GM10248 (cell line): ENCODE data around the gene ADRA2B.

Experiments
- CTCF ChIA-PET: fragments of 300-600 bp; sonication (Branson Sonifier 250); formaldehyde crosslinking; extraction: SDS; loops from one replicate; lab custom pipeline; 2021; ENCODE audit warnings: antibody characterized with exemption; lab: Yijun Ruan, JAX
- POLR2A ChIA-PET: fragments of 350-650 bp; sonication (Branson Sonifier 250); formaldehyde crosslinking; extraction: SDS; loops from one replicate; lab custom pipeline; 2020; ENCODE audit warnings: antibody characterized with exemption; lab: Yijun Ruan, JAX
- DNase-seq: peaks from one replicate; pipeline ENCODE4 v3.0.0; 2012; ENCODE audit errors: extremely low spot score
- TF ChIP-seq, protein P1 (sequence below): IDR thresholded peaks from 2 replicates; pipeline ENCODE4 v1.5.1; 2012; ENCODE audit warnings: mild to moderate bottlenecking, low read depth; ENCODE audit errors: extremely low read depth, missing control alignments, control extremely low read depth

The ADRA2B gene

DNA sequence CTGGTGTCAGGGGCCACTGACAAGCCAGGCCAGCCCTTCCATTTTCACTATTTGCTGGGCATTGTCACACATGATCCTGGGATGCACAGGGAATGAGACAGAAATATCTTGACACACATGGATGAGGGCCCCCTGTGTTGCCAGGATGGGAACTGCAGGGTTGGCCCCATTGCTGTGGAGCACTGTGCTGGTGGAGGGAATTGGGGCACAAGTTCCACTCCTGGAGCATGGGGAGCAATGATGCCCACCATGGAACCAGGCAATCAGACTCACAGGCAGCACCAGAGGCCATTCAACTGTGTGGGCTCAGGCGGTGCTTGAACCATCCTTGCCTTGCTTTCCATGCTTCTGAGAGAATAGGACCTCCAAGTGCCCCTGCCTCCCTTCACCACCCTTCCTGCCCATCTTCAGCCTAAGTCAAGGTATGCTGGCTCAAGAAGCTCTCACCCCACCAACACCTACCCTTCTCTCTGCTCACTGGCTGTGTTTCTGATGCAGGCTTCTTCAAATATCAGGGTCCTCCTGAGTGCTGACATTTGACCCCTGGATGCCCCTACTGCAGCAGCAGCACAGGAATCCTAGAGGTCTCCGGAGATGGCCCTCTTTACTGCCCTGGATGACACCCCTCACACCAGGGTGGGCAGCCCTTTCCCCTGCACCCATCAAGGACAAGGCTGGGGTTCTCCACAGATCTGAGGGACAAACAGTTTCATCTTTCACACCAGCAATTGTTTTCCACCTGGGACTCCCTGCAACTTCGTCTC is 11.0 kb downstream of the ADRA2B start:
- CTCF ChIA-PET, result interaction anchor here (1.0 to 1.2 kb wide), 3 partner anchors 11 to 113 kb away, joined by 3 to 5 read pairs (median 5); partner anchors contain the start of gene ADRA2B
- TF ChIP-seq, protein P1, sequence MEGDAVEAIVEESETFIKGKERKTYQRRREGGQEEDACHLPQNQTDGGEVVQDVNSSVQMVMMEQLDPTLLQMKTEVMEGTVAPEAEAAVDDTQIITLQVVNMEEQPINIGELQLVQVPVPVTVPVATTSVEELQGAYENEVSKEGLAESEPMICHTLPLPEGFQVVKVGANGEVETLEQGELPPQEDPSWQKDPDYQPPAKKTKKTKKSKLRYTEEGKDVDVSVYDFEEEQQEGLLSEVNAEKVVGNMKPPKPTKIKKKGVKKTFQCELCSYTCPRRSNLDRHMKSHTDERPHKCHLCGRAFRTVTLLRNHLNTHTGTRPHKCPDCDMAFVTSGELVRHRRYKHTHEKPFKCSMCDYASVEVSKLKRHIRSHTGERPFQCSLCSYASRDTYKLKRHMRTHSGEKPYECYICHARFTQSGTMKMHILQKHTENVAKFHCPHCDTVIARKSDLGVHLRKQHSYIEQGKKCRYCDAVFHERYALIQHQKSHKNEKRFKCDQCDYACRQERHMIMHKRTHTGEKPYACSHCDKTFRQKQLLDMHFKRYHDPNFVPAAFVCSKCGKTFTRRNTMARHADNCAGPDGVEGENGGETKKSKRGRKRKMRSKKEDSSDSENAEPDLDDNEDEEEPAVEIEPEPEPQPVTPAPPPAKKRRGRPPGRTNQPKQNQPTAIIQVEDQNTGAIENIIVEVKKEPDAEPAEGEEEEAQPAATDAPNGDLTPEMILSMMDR, result no peak
- POLR2A ChIA-PET, result no interaction called here
- DNase-seq, result no peak

DNA sequence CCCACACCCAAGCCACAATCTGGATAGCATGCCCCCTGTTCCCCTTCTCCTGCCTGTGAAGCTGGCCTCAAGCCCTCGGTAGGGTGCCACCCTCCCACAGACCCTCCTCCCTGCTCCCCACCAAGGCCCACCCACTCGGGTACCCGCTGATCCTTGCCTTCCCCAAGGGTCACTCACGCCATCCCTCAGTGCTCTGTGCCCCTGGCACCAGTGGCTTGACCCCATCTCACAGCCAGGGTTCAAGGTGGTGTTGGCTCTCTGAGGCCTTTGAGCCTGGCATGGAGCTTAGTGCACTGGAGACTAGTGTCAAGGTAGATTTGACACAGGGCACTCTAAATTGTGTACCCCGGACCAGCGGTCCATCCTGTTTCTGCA is 11.9 kb downstream of the ADRA2B start:
- POLR2A ChIA-PET, result no interaction called here
- TF ChIP-seq, protein P1, result no peak
- CTCF ChIA-PET, result interaction anchor here (0.7 to 1.3 kb wide), 3 partner anchors 10 to 404 kb away, joined by 3 to 5 read pairs (median 3); partner anchors contain the start of gene ADRA2B
- DNase-seq, result no peak

DNA sequence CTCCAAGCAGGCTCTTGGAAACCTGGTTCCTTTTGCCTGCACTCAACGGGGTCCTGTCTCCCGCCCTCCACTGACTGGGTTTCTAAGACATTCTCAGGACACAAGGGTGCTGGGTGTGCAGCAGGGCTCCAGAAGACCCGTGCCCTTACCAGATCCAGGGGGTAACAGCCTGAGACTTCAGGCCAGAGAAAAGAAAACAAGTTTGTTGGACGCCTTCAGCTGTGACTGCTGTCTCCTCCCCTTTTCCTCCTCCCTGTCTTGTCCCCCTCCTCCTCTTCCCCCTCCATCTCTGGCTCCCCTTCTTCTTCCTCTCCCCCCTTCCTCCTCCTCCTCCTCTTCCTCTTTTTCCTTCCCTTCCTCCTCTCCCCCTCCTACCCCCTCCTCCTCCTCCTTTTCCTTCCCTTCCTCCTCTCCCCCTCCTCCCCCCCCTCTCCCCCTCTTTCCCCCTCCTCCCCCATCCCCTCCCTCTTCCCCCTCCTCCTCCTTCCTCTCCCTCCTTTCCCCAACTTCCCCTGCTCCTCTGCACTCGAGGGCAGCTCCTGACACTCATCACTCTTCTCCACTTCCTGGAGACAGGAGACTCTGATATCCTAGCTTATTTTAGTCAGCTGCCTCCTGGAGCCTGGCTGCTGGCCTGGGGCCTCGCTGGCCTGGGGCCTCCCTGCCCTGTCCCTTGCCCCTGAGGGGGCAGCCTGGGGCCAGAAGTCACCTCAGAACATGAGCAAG is 12.4 kb downstream of the ADRA2B start:
- DNase-seq, result no peak
- TF ChIP-seq, protein P1, result no peak
- ChIA-PET POLR2A (no interaction called here), CTCF (interaction anchor here (0.7 to 1.3 kb wide), 3 partner anchors 11 to 405 kb away, joined by 3 to 5 read pairs (median 3); partner anchors contain the start of gene ADRA2B)

DNA sequence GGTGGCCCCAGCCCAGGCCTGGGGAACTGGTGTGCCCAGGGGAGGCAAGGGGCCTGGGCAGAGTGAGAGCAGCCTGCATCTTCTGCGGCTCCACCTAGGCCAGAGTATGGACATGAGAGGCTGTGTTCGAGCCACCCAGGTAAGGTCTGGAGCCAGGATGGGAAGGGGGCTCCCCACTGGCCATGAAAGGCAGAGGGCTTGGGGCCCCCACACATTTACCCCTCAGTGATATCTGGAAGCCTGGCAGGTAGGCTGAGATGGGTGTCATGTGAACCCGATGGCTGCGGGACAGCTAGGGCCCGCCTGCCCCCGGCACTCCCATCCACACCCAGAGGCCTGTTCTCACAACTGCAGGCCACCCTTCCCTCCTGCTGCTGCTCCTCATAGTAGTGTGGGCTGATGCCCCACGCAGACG is 13.2 kb downstream of the ADRA2B start:
- ChIA-PET POLR2A (no interaction called here), CTCF (interaction anchor here (1.3 to 2.3 kb wide), 3 partner anchors 11 to 13 kb away, joined by 3 to 9 read pairs (median 7); partner anchors contain the start of gene ADRA2B)
- TF ChIP-seq, protein P1, result no peak
- DNase-seq, result no peak

DNA sequence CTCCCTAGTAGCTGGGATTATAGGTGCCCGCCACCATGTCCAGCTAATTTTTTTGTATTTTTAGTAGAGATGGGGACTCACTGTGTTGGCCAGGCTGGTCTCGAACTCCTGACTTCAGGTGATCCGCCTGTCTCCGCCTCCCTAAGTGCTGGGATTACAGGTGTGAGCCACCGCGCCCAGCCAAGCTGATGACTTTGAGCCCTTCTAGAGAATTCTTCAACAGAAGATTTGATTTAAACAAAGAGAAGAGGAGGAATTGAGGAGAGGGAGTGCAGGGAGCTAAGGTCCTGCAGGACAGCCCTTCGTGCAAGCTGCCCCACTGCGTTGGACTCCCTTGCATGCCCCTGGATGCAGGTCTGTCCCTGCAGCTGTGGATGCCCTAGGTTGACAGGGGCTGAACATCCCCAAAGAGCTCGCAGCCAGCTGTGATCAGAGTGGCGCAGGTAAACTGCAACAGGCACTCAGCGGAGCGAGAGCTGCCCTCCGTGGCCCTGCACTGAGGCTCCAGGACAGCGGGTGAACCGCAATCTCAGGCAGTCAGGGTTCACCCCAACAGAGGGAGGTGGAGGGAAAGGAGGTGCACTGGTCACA is 13.7 kb downstream of the ADRA2B start:
- TF ChIP-seq, protein P1, result no peak
- CTCF ChIA-PET, result interaction anchor here (0.7 to 2.3 kb wide), 3 partner anchors 10 to 80 kb away, joined by 3 to 9 read pairs (median 7); partner anchors contain the start of gene ADRA2B
- POLR2A ChIA-PET, result interaction anchor here (0.6 kb wide), 2 partner anchors 195 to 202 kb away, joined by 3 read pairs; no protein-coding TSS in a partner anchor
- no peak for DNase-seq

DNA sequence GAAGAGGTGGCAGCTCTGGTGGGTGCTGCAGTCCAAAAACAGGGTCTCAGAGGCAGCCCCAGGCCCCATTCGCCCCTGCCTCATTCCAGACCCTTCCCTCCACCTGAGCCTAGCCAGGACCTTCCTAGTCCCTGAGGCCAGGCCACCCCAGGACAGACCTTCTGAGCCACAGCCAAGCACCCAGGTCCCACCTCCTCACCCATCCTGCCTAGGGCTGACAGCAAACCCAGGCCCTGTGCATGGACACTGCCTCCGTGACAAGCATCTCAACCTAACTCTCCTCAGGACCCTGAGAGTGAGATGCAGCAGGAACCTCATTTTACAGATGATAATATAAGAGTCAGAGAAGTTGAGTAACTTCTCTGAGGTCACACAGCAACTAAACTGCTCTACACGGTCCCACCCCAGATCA is 15.5 kb downstream of the ADRA2B start:
- POLR2A ChIA-PET, result no interaction called here
- no peak for DNase-seq
- CTCF ChIA-PET, result interaction anchor here (2.3 kb wide), 1 partner anchor 16 kb away, joined by 9 read pairs; the partner anchor contains the start of gene ADRA2B
- TF ChIP-seq, protein P1, result no peak
